GM18499 (cell line): ENCODE results near the gene FAM149A.

Experiments used
- ATAC-seq: cut with Tn5 transposase; IDR thresholded peaks from one replicate; pipeline ENCODE4 v1.9.1; 2021; ENCODE audit warnings: moderate number of reproducible peaks; ENCODE audit not compliant: insufficient read depth, unreplicated experiment

Gene FAM149A

DNA sequence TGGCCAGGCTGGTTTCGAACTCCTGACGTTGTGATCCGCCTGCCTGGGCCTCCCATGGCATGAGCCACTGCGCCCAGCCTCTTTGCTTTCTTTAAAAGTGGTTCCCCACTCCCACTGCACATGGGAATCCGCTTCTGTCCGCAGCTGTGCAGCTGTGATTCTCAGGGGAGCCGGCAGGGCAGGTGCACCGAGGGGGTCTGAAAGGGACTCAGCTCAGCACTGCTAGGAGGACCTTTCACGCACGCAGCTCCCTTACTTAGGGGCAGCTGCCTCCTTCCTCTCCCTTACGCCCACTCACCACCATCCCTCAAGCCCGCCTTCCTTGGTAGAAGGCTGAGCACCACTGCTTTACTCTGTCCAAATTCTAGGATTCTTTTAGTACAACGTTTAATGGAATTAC lies 46.4 kb downstream of the FAM149A start:
- ATAC-seq, result no peak

DNA sequence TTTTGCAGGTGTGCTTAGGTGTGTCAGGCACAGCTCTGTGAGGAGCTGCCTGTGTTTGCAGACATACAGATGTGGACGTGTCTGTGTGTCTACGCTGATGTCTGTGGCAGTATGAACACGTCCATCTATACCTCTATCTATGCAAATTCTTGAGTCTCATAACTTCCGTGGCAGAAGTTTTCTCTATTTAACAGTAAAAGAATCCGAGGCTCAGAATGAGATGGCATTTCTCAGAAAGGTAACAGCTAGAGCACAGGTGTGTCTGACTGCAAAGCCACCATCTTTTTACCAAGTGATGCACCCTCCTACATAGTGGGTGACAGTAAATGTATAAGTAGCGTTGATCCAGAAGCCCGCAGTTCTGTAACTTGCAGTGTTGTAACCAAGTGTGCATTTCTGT lies 47.0 kb downstream of the FAM149A start:
- ATAC-seq, result peak; percentile 53

DNA sequence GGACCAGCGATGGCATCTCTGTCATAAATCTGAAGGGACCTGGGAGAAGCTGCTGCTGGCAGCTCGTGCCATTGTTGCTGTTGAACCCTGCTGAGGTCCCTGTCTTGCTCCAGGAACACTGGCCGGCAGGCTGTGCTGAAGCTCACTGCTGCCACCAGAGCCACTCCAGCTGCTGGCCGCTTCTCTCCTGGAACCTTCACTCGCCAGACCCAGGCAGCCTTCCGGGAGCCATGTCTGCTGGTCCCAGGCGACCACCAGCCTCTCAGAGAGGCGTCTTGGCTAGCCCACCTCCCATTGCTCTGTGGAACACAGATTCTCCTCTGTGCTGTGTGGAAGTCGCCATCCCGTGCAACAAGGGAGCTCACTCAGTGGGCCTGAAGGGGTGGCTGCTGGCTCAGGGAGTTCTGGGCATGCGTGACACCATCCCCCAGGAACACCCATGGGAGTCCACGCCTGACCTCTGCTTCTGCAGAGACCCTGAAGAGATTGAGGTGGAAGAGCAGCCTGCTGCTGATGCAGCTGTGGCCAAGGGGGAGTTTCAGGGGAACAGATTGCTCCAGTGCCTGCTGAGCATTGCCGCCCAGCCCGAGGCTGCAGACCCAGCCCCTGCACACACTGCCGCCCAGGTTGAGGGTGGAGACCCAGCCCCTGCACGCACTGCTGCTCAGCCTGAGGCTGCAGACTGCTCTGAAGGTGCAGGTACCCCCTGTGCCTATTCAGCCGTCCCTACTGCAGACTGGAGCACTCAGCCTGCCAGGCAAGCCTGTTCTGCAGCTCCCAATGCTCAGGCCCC lies 53.7 kb downstream of the FAM149A start:
- no peak for ATAC-seq

DNA sequence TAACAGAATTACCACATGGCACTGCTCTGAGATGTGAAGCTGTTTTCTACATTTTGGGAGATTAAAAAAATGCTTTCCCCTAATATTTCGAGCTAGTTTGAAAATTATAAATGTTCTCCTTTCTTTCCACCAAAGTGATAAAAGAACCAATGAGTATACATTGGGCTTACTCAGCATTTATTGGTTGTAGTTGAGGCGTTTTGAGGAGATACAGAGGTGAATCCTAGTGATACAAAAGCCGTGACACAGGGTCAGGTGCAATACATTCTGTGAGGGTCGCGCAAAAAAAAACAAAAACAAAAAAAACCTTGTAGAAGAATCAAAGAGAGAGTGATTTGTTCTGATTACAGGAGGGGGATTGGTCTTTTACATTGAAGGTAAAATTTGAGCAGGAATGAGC lies 54.5 kb downstream of the FAM149A start:
- ATAC-seq, result no peak

DNA sequence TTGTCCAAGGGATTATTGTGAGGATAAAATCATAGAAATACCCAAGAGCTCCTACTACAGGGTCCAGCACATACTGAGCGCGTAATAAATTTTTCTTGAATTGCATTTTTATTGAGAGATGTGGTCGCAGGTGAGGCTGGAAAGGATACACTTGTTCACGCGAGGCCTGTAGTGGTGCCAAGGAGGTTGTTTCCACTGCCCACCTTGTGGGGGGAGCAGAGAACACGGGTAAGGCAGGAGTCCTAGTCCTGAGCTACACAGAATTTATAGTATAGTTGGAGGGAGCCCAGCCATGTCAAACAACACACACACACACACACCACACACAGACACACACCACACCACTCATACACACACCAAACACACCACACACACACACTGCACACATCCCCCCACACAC lies 55.1 kb downstream of the FAM149A start:
- ATAC-seq, result no peak

DNA sequence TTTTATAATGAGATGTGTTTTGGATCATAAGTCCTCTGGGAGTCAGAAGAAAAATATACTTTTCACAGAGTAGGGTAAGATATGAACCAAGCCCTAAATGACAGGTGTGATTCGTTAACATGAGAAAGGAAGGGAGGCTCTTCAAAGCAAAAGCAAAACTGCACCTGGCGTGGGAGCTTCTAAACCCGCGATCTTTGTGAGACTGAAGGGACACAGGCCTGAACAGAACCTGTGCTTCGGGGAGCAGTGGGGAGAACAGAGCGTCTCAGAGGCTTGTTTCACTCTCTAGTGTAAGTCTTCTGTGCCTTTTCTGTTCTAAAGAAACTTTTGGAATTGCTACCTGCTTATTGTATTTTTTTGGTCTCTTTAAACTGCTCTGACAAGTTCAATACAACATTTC lies 56.6 kb downstream of the FAM149A start:
- peak; percentile 42 for ATAC-seq

DNA sequence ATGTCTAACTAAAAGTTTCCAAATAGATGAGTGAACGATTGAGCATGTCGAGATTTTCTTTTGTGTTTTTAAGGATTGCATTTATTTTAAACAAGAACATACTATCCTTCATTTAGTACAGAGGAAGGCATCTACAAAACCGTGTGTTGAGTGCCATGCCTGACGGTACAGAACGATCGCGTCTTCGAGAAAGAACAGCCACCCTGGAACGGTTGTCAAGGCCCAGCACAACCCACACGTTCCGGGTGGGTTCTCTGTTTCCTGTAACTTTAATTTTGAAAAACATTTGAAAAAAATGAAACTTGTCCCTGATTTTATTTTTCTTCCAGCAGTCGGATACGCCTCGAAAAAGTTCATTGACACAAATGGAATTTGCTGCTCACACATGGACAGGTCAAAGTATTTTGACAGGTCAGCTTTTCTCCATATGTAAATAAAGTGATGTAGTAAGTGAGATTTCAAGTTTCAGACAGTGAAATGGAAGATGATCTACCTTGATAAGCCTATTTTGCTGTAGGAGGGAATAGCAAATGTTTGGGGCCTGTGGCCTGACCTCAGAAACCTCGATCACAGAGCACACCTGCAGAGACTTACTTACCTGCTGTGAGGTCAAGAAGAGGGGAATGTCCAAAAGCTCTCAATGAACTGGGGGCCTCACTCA lies 62.5 kb downstream of the FAM149A start:
- ATAC-seq, result no peak

DNA sequence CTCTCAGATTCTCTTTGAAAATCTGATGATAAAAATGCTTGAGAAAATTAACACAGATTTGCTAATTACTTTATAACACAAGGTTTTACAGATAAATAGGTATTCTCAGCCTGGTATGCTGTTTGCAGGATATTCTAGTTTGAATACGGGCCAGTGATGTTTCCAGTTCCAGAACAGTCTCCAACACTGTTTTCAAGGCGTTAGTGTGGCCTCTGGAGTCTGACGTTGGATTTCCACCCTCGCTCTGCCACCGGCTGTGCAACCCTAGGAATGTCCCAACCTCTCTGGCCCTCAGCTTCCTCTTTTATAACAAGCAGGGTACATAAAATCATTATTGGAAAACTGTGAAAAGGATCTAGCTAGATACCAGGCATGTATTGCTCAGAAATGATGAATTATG lies 63.1 kb downstream of the FAM149A start:
- ATAC-seq, result no peak

DNA sequence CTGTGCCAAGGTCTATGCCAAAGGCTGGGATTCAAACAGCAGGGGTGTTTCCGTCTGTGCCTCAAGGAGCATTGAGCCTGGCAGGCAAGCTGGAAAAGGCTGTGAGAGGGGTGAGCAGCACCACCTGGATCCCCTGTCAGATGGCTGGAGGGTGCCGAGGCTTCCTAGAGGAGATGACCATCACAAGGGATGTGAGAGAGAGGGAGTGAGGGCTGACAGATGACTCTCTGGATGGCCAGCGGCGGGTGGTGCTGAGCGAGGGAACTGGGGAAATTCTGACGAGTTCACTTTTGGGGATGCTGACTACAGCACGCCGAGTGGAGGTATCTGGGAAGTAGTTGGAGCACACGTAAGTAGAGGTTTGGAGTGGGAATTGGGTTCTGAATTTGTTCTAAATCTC lies 64.2 kb downstream of the FAM149A start:
- ATAC-seq, result no peak

DNA sequence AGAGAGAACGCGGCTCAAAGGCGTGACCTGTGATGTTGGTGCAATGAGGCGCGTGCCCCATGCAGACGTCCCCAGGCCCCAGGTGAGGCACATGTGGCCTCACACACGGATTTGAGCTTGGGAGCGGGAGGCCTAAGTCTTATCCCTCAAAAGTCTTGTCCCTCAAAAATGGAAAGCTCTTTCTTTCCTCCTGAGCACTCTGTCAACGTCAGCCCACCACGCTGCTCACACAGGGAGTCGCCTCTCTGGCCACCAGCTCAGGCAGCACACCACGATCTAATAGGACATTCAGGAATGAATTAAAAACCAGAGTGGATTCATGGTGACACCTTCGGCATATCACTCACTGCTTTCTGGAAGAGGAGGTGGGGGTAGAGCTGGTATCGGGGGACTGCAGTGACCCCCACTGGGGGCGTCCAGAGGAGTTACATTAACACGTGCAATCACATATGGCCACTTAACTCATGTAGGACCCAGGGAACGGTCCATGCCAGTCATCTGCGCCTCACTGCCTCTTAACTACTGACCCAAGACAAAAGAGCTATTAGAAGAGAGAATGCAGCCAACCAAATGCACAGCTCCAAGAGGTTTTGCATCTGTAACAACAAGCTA lies 64.9 kb downstream of the FAM149A start:
- no peak for ATAC-seq

DNA sequence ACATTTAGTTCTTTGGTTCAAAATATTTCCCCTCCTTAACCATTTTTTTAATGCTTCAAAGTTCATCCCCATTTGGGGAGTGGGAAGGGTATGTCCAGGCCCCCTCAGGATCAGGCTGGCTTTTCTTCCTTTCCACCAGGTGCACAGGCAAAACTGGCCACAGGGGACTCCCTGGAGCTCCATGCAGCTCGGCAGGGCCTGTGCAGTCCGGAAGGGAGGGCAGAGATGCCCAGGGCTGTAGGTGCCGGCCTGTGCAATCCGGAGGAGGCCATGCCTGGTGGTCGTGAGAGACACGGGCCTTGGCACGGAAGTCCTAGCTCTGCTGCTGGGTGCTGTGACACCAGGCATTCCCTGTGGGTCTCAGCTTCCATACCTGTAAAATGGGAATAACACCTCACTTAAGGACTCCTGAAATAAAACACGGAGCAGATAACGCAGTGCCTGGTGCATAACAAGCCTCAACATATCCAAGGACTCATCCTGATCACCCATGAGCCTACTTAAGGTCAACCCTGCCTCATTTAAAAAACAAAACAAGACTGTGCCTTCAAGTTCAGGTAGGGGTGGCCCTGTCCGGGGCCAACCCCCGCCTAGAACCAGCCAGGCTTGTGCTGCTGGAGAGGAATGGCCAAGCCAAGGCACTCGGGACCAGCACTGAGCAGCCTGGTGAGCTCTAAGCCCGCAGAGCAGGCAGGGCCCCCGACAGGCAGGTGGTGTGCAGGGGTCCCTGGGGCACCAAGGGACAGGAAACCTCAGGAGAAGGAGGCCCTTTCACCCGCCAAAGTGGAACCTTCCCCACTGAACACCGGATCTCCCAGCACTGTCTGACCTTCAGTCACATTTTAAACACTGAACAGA lies 65.7 kb downstream of the FAM149A start:
- ATAC-seq, result no peak

DNA sequence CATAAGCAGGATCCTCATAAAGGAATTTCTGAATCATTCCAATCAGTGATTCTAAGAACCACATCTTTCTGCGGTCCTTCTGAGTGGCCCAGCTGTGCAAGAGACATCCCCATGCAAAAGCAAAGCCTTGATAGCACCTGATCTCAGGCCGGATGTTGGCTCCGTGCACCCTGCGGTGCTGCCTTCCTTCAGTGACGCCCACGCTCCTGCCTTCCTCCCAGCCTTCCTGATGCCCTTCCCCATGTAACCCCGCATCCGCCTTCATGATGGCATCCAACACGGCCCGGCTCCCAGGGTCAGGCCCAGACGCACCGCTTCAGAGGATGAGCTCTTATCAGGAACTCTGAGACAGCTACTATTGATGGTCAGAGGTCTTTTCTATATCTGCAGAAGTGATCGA lies 66.5 kb downstream of the FAM149A start:
- ATAC-seq, result no peak

DNA sequence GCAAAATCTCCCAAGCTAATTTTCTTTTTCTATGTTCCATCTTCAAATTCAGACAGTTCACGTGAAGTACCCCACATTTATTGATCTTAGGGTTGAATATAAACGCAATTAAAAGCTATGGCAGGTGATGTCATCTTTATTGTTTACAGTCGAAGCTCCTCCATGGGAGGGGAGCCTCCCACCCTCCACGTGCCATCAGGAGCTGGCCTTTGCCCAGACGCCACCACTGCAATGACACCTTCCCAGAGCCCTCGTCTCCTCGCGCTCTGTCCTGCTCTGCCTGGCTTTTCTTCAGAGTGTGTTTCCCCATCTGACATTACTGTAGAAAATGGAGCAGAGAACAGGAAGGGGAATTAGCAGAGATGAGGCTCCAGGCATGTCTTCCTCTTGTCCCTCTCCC lies 68.0 kb downstream of the FAM149A start:
- ATAC-seq, result no peak

DNA sequence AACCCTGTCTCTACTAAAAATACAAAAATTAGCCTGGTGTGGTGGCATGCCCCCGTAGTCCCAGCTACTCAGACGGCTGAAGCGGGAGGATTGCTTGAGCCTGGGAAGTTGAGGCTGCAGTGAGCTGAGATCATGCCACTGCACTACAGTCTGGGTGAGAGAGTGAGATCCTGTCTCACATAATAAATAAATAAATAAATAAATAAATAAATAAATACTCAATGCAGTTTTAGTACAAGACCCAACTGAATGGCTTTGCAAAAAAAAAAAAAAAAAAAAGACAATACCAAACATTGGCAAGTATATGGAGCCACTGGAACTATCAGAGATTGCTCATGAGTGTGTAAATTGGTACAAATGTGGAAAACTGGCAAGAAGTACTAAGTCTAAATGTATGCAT lies 83.6 kb downstream of the FAM149A start:
- ATAC-seq, result no peak

DNA sequence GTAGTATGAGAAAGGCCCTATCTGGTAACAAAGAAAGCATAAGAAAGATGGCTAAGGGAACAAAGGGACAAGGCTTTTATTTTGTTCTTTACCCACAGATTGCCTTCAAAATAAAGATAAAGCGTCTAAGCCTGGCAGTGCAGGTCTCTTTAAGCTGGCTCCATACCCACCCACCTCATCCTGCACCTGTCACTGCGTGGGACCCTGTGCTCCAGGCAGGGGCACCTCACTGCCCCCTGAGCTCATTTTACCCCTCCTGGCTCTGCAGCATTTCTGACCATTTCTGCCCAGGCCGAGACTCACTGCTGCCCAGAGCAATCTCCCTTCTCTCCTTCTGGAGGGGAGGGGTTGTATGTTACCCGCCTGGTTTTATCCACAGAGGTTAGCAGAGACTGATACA lies 85.2 kb downstream of the FAM149A start:
- ATAC-seq, result no peak

DNA sequence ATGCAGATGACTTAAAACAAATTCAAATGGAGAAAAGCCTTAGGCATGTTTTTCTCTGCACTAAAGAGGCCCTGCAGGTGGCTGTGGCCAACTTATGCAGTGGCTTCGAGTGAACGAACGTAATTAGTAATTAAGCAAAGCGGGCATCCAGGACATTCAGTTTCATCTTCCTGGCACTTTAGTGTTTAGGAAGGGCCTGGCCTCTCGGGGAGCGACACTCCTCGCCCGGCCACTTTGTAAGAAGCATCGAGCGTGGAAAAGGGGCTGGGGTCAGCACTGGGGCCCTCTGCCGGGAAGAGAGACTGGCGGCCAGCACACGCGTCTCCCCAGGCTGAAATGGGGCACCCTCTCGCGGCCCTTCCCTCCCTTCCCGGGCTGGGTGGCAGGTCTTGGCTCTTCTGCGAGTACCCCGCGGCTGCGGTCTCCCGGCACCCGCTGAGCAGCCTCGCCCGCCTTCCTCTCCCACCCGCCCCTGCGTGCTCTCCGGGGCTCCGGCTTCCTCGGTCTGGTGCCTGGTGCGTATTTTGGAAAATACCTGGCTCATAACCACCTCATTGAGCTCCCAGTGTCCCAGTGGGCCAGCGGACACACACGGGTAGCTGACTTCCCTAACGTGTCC lies 86.2 kb downstream of the FAM149A start:
- ATAC-seq, result peak; percentile 12

DNA sequence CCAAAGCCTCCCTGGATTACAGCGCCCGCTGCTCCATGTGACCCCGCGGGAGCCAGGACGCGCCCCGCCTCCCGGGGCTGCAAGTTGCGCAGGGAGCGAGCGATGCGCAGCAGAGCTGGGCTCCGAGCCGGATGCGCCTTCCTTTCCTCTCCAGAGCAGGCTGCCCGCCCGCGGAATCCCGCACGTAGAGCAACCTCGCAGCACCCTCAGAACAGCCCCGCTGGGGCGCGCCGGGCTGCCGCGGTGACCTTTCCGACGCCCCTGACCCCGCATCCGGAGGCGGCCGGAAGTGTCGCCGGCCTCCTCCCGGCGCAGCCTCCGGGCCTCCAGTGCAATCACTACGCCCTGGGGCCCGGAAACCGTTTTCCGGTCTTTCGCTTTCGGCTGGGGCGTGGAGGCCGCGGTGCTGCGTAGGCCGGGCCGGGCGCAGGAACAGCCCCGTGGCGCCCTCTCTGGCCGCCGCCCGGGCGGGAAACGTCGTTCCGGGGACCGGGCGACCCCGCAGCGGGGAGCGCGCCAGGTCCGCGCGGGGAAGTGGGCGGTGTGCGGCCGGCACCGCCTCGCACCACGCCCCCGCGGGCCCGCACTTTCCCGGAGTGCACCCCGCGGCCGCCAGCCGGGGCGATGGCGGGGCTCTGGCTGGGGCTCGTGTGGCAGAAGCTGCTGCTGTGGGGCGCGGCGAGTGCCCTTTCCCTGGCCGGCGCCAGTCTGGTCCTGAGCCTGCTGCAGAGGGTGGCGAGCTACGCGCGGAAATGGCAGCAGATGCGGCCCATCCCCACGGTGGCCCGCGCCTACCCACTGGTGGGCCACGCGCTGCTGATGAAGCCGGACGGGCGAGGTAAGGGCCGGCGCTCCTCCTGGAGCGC lies 86.9 kb downstream of the FAM149A start, which contains the start of gene CYP4V2:
Gene CYP4V2, plus strand, starts transcription at position 368 of the 866 bp plus-strand sequence. Its CDS starts 257 bp downstream, at position 625.
- peak; percentile 73 for ATAC-seq

DNA sequence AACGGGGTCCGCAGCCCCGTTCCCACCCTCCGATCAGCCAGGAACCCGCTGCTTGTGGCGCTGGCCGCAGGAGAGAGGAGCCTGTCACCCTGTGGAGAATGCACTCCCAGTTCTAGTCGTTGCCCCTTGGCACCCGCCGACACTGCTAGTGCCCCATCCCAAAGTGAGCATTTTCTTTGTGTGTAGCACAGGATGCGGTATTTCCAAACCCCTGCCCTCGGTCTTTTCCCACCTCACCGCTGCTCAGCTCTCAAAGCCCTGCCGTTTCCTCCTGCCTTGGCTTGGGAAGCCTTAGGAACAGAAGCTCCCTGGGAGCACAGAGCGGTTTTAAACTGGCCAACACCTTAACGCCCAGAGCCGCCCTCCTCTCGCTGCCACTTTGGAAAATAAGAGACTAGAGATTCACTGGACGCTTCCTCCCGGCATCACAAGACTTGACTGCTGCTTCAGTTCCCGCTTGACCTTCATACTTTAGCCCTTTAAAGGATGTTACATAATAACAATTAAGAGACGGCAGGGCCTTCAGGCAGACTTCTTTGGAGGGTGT lies 87.6 kb downstream of the FAM149A start:
- ATAC-seq, result peak; percentile 6

DNA sequence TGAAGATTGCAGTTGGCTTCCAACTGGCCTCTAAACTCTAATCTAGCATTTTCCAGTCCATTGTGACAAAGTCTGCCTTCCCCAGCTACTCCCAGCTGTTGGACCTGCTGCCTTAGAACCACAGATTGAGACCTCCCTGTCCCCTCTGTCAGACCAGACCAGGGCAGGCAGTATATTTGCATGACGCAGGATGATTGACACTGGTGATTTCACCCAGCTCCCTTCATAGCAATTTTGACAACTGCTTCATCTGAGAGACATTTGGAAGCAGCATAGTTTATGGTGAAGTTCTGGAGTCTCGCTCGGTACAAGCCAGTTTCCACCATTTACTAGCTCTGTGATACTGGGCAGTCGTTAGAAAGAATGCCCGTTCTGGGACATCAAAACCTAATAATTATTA lies 89.3 kb downstream of the FAM149A start:
- no peak for ATAC-seq
